ENCODE data around the gene RALY.

The RALY gene

GRCh38 chr20:33969563-33969962, 24.1 kb upstream of the RALY start:
- FAIRE-seq: no peak
- TF ChIP-seq POU2F2 (IDR thresholded peaks at IDR 0.05; ENCODE audit: low read depth, low read length) (no peak), PAX5 (IDR thresholded peaks at IDR 0.05; ENCODE audit: insufficient read depth, low read length, severe bottlenecking) (no peak), TAF1 (IDR thresholded peaks at IDR 0.05; ENCODE audit: low read depth, low read length) (no peak), POLR2A (IDR thresholded peaks at IDR 0.05; ENCODE audit: low read depth, low read length) (no peak), POLR2AphosphoS5 (IDR thresholded peaks at IDR 0.05; ENCODE audit: low read depth, low read length) (no peak), SPI1 (IDR thresholded peaks at IDR 0.05; ENCODE audit: low read depth, low read length) (no peak)
- DNase-seq (ENCODE audit: insufficient read length, low spot score): no peak

- no peak for TF ChIP-seq SPI1 (IDR thresholded peaks at IDR 0.05; ENCODE audit: low read depth, low read length)
- TF ChIP-seq TAF1 (IDR thresholded peaks at IDR 0.05; ENCODE audit: low read depth, low read length): no peak
- TF ChIP-seq POLR2AphosphoS5 (IDR thresholded peaks at IDR 0.05; ENCODE audit: low read depth, low read length): no peak
- TF ChIP-seq POLR2A (IDR thresholded peaks at IDR 0.05; ENCODE audit: low read depth, low read length): no peak
- TF ChIP-seq POU2F2 (IDR thresholded peaks at IDR 0.05; ENCODE audit: low read depth, low read length): no peak
- TF ChIP-seq PAX5 (IDR thresholded peaks at IDR 0.05; ENCODE audit: insufficient read depth, low read length, severe bottlenecking): no peak
- DNase-seq (ENCODE audit: insufficient read length, low spot score) (no peak), FAIRE-seq (no peak)
Measured at GRCh38 chr20:33970229-33970628, 23.5 kb upstream of the RALY start.

GRCh38 chr20:33971147-33971975, 22.4 kb upstream of the RALY start:
- no peak for DNase-seq (ENCODE audit: insufficient read length, low spot score)
- no peak for FAIRE-seq
- TF ChIP-seq SPI1 (IDR thresholded peaks at IDR 0.05; ENCODE audit: low read depth, low read length) (no peak), TAF1 (IDR thresholded peaks at IDR 0.05; ENCODE audit: low read depth, low read length) (no peak), POLR2A (IDR thresholded peaks at IDR 0.05; ENCODE audit: low read depth, low read length) (no peak), PAX5 (IDR thresholded peaks at IDR 0.05; ENCODE audit: insufficient read depth, low read length, severe bottlenecking) (no peak), POLR2AphosphoS5 (IDR thresholded peaks at IDR 0.05; ENCODE audit: low read depth, low read length) (no peak), POU2F2 (IDR thresholded peaks at IDR 0.05; ENCODE audit: low read depth, low read length) (no peak)

GRCh38 chr20:33976959-33977358, 16.8 kb upstream of the RALY start:
- TF ChIP-seq POLR2AphosphoS5 (IDR thresholded peaks at IDR 0.05; ENCODE audit: low read depth, low read length): no peak
- no peak for TF ChIP-seq POLR2A (IDR thresholded peaks at IDR 0.05; ENCODE audit: low read depth, low read length)
- TF ChIP-seq POU2F2 (IDR thresholded peaks at IDR 0.05; ENCODE audit: low read depth, low read length): no peak
- no peak for TF ChIP-seq PAX5 (IDR thresholded peaks at IDR 0.05; ENCODE audit: insufficient read depth, low read length, severe bottlenecking)
- no peak for TF ChIP-seq SPI1 (IDR thresholded peaks at IDR 0.05; ENCODE audit: low read depth, low read length)
- no peak for TF ChIP-seq TAF1 (IDR thresholded peaks at IDR 0.05; ENCODE audit: low read depth, low read length)
- no peak for FAIRE-seq

GRCh38 chr20:33977535-33977934, 16.2 kb upstream of the RALY start:
- FAIRE-seq: no peak
- DNase-seq (ENCODE audit: insufficient read length, low spot score): no peak
- no peak for TF ChIP-seq TAF1 (IDR thresholded peaks at IDR 0.05; ENCODE audit: low read depth, low read length)
- no peak for TF ChIP-seq POU2F2 (IDR thresholded peaks at IDR 0.05; ENCODE audit: low read depth, low read length)
- TF ChIP-seq POLR2AphosphoS5 (IDR thresholded peaks at IDR 0.05; ENCODE audit: low read depth, low read length): no peak
- no peak for TF ChIP-seq SPI1 (IDR thresholded peaks at IDR 0.05; ENCODE audit: low read depth, low read length)
- no peak for TF ChIP-seq POLR2A (IDR thresholded peaks at IDR 0.05; ENCODE audit: low read depth, low read length)
- TF ChIP-seq PAX5 (IDR thresholded peaks at IDR 0.05; ENCODE audit: insufficient read depth, low read length, severe bottlenecking): no peak

More at GRCh38 chr20:33976959-33977358, 16.8 kb upstream of the RALY start:
- no peak for DNase-seq (ENCODE audit: insufficient read length, low spot score)

GRCh38 chr20:33979094-33979493, 14.6 kb upstream of the RALY start:
- DNase-seq (ENCODE audit: insufficient read length, low spot score): no peak
- no peak for FAIRE-seq
- no peak for TF ChIP-seq PAX5 (IDR thresholded peaks at IDR 0.05; ENCODE audit: insufficient read depth, low read length, severe bottlenecking)
- no peak for TF ChIP-seq POLR2A (IDR thresholded peaks at IDR 0.05; ENCODE audit: low read depth, low read length)
- TF ChIP-seq TAF1 (IDR thresholded peaks at IDR 0.05; ENCODE audit: low read depth, low read length): no peak
- no peak for TF ChIP-seq POLR2AphosphoS5 (IDR thresholded peaks at IDR 0.05; ENCODE audit: low read depth, low read length)
- TF ChIP-seq SPI1 (IDR thresholded peaks at IDR 0.05; ENCODE audit: low read depth, low read length): no peak
- no peak for TF ChIP-seq POU2F2 (IDR thresholded peaks at IDR 0.05; ENCODE audit: low read depth, low read length)

- FAIRE-seq (no peak), DNase-seq (ENCODE audit: insufficient read length, low spot score) (no peak)
- TF ChIP-seq POLR2A (IDR thresholded peaks at IDR 0.05; ENCODE audit: low read depth, low read length) (no peak), SPI1 (IDR thresholded peaks at IDR 0.05; ENCODE audit: low read depth, low read length) (no peak), POU2F2 (IDR thresholded peaks at IDR 0.05; ENCODE audit: low read depth, low read length) (no peak), TAF1 (IDR thresholded peaks at IDR 0.05; ENCODE audit: low read depth, low read length) (no peak)
Measured at GRCh38 chr20:33981347-33981746, 12.4 kb upstream of the RALY start.

GRCh38 chr20:33981964-33982363, 11.7 kb upstream of the RALY start:
- FAIRE-seq (no peak), DNase-seq (ENCODE audit: insufficient read length, low spot score) (no peak)
- TF ChIP-seq SPI1 (IDR thresholded peaks at IDR 0.05; ENCODE audit: low read depth, low read length) (no peak), POLR2A (IDR thresholded peaks at IDR 0.05; ENCODE audit: low read depth, low read length) (no peak), POU2F2 (IDR thresholded peaks at IDR 0.05; ENCODE audit: low read depth, low read length) (no peak), PAX5 (IDR thresholded peaks at IDR 0.05; ENCODE audit: insufficient read depth, low read length, severe bottlenecking) (no peak), TAF1 (IDR thresholded peaks at IDR 0.05; ENCODE audit: low read depth, low read length) (no peak)

GRCh38 chr20:33983371-33983770, 10.3 kb upstream of the RALY start:
- FAIRE-seq (no peak), DNase-seq (ENCODE audit: insufficient read length, low spot score) (no peak)
- TF ChIP-seq POU2F2 (IDR thresholded peaks at IDR 0.05; ENCODE audit: low read depth, low read length) (no peak), TAF1 (IDR thresholded peaks at IDR 0.05; ENCODE audit: low read depth, low read length) (no peak), POLR2A (IDR thresholded peaks at IDR 0.05; ENCODE audit: low read depth, low read length) (no peak), PAX5 (IDR thresholded peaks at IDR 0.05; ENCODE audit: insufficient read depth, low read length, severe bottlenecking) (no peak), SPI1 (IDR thresholded peaks at IDR 0.05; ENCODE audit: low read depth, low read length) (no peak), POLR2AphosphoS5 (IDR thresholded peaks at IDR 0.05; ENCODE audit: low read depth, low read length) (no peak)

Measured in GM12891 (cell line).